ENCODE data around the gene PLXNA2.

PLXNA2 gene

GRCh38 chr1:208175508-208175895, 68.7 kb downstream of the PLXNA2 start:
- FAIRE-seq = no peak

GRCh38 chr1:208174731-208175507, 69.3 kb downstream of the PLXNA2 start:
- no peak for FAIRE-seq

GRCh38 chr1:208174200-208174599, 70.0 kb downstream of the PLXNA2 start:
- FAIRE-seq = no peak

GRCh38 chr1:208173749-208174148, 70.4 kb downstream of the PLXNA2 start:
- FAIRE-seq = no peak

- no peak for FAIRE-seq
Measured at GRCh38 chr1:208172423-208173145, 71.6 kb downstream of the PLXNA2 start.

- FAIRE-seq = no peak
Measured at GRCh38 chr1:208171616-208172422, 72.4 kb downstream of the PLXNA2 start.

GRCh38 chr1:208170252-208170651, 73.9 kb downstream of the PLXNA2 start:
- no peak for FAIRE-seq

GRCh38 chr1:208169081-208169879, 74.9 kb downstream of the PLXNA2 start:
- FAIRE-seq = no peak

GRCh38 chr1:208167261-208167869, 76.8 kb downstream of the PLXNA2 start:
- no peak for FAIRE-seq

GRCh38 chr1:208166340-208167138, 77.6 kb downstream of the PLXNA2 start:
- no peak for FAIRE-seq

- FAIRE-seq = no peak
Measured at GRCh38 chr1:208165659-208166058, 78.5 kb downstream of the PLXNA2 start.

- no peak for FAIRE-seq
Measured at GRCh38 chr1:208164609-208165008, 79.6 kb downstream of the PLXNA2 start.

GRCh38 chr1:208163539-208163938, 80.6 kb downstream of the PLXNA2 start:
- no peak for FAIRE-seq

GRCh38 chr1:208162903-208163302, 81.3 kb downstream of the PLXNA2 start:
- FAIRE-seq = no peak

- no peak for FAIRE-seq
Measured at GRCh38 chr1:208161656-208162375, 82.4 kb downstream of the PLXNA2 start.

- FAIRE-seq = no peak
Measured at GRCh38 chr1:208161005-208161404, 83.2 kb downstream of the PLXNA2 start.

GRCh38 chr1:208160259-208160819, 83.8 kb downstream of the PLXNA2 start:
- FAIRE-seq = no peak

GRCh38 chr1:208159555-208160258, 84.5 kb downstream of the PLXNA2 start:
- FAIRE-seq = no peak
